HUDEP-2 (cell line): ENCODE data around the gene TUT7.
A peak's percentile ranks its signal among the peaks of the same experiment; 100 is the strongest.

Source experiments
- DNase-seq, 76 experiments: peaks; one replicate each; lab custom pipeline; 2025; ENCODE audit not compliant: unreplicated experiment in 76 of 76; lab: John Stamatoyannopoulos, UW

The TUT7 gene

DNA sequence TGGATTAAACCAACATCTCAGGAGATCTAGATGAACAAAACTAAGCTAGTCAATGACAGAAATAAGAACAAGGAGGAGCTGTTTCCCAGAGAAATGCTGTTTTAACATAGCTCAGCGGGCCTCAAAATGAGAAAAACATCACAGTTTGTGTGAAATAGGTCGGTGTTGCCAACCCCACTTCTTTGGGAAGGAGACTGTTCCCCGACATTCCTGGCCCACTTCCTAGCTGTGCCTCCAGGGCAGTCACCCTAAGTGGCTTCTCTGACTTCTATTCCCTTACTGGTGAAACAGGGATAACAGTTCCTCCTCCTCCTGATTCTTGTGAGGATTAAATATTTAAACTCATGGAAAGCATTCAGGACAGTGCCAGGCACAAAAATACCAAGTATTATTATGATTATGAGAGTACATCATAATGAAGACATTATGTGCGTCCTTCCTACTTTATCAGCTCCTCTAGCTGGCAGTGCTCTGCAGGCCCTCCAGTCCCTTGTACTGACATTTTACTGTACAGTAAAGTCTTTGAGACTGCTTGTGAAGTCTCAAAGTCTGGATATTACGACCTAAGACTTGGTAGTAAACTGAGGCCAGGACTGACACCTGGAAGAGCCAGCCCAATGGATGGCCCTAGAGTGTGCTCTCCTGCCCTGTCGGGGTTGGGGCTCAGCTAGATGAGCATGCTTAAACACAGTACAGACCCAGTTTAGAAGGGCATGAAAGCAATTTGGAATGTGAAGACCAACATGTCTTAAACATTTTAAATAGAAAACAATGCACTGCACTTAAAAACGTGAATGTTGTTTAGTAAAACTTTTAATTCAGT is 79.2 kb downstream of the TUT7 start:
- no peak for DNase-seq

DNA sequence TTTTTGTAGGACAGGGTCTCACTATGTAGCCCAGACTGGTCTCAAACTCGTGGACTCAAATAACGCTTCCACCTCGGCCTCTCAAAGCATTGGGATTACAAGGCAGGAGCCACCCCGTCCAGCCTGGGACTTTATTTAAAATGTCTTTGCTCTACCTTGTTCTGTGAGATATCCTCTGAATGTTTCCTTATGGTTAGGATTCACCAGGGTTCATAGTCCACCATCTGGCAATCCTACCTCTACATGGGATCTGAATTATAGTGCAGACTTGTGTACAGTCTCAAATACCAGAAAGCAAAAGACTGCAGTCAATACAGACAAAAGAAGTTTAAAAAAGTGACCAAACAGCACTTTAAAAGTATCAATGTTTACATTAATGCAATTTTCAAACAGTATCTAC is 82.0 kb downstream of the TUT7 start:
- DNase-seq: no peak

- DNase-seq: no peak
Measured at GRCh38 chr9:86263876-86264275, 90.3 kb downstream of the TUT7 start.

- DNase-seq: no peak
Measured at GRCh38 chr9:86262492-86262891, 91.7 kb downstream of the TUT7 start.

GRCh38 chr9:86259557-86259956 is 94.7 kb downstream of the TUT7 start, which contains the start of gene C9orf153:
Gene C9orf153 (minus strand): TSS chr9:86259657. CDS start chr9:86229603, 30,054 bp downstream.
- no peak for DNase-seq

DNA sequence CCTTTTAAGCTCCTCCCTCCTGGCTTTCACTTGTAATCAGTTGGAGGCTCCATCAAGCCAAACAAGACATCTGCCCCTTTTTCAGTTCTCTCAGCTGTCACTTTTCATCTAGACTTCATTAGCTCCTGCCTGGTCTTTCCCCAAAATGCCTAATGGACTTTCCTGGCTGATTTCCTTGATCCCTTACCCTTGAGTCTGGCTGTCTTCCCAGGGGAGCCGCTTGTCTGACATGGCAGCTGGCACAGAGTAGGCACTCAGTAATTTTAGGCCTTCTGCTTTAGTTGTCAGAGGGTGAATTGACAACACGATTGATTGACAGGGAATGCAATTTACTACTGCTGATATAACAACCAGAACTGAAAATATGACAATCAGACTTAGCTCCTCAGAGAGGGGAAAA is 96.8 kb downstream of the TUT7 start:
- no peak for DNase-seq

- no peak for DNase-seq
Measured at GRCh38 chr9:86256653-86257052, 97.6 kb downstream of the TUT7 start.

- peak in 25 of 76 experiments; percentile 2 to 57 (median 27) for DNase-seq
Measured at GRCh38 chr9:86253577-86253976, 100.6 kb downstream of the TUT7 start.

GRCh38 chr9:86252870-86253269 is 101.3 kb downstream of the TUT7 start:
- no peak for DNase-seq

DNA sequence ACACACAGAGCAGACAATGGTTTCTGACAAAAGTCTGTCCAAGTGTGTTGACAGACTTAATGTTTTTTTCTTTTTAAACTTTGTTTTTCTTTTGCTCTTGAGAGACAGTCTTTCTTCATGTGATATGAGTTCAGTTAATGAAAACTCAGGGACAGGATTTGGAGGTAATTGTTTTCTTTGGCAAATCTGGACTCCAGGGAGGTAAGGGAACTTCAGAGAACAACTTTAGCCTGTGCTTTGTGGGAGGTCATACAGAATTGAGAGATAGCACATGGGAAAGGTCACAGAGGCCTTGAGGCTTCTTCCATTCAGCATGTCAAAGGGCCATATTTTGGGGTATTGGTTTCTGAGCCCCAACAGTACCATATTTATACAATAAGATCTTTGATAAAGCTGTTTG is 104.1 kb downstream of the TUT7 start:
- DNase-seq: no peak

- no peak for DNase-seq
Measured at GRCh38 chr9:86248746-86249145, 105.5 kb downstream of the TUT7 start.

GRCh38 chr9:86246752-86247161 is 107.5 kb downstream of the TUT7 start:
- peak in 1 of 76 experiments; percentile 28 for DNase-seq

DNA sequence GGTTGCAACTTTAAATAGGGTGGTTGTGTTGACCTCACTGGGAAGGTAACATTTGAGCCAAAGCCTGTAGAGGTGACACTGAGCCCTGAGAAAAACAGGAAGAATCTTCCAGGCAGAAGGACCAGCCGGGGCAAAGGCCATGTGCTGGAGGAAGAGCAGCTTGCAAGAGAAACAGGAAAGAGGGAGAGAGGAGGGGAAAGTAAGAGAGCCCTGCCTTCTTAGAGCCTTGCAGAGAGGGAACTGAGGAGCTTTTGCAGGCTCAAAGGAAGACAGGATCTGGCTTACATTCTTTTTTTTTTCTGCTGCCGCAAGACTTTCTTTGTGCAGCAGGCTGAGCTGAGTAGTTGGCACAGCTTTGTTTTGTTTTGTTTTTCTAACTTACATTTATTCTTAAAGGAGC is 112.1 kb downstream of the TUT7 start:
- DNase-seq: no peak

- no peak for DNase-seq
Measured at GRCh38 chr9:86241216-86241615, 113.0 kb downstream of the TUT7 start.

GRCh38 chr9:86238861-86239770 is 115.1 kb downstream of the TUT7 start:
- no peak for DNase-seq
